Sigmoid colon (tissue), 7 donors: ENCODE data around the gene WNT3. TPM values are rescaled to one million over a fixed set of nuclear protein-coding genes. Genes with fewer than 3 reads are reported as not detected.

Source experiments
- DNase-seq: peaks from one replicate; pipeline ENCODE4 v3.0.0-alpha.2; 2019
- H3K27ac ChIP-seq, 4 donors: fragments of 200-600 bp; sonication (generic); one replicate each; pipeline ENCODE4 v1.5.1; 2016 to 2019; ENCODE audit warnings: mild to moderate bottlenecking in 1 of 4
- H3K27me3 ChIP-seq, 3 donors: fragments of 200-600 bp; sonication (generic); one replicate each; pipeline ENCODE4 v1.5.1; 2019; ENCODE audit warnings: mild to moderate bottlenecking in 1 of 3
- H3K36me3 ChIP-seq, 4 donors: fragments of 200-600 bp; sonication (generic); one replicate each; pipeline ENCODE4 v1.5.1; 2016 to 2019
- H3K4me1 ChIP-seq, 4 donors: fragments of 200-600 bp; sonication (generic); one replicate each; pipeline ENCODE4 v1.5.1; 2017 to 2019
- H3K4me3 ChIP-seq, 4 donors: fragments of 200-600 bp; sonication (generic); one replicate each; pipeline ENCODE4 v1.5.1; 2017 to 2019; ENCODE audit warnings: mild to moderate bottlenecking in 2 of 4, moderate library complexity in 1 of 4
- H3K9me3 ChIP-seq, 4 donors: fragments of 200-600 bp in 3 of 4; sonication (generic) in 3 of 4; one replicate each; pipeline versions ENCODE4 v1.5.1 to v1.6.1; 2013 to 2019
- EP300 ChIP-seq, 4 donors: sonication (generic); formaldehyde crosslinking; IDR thresholded peaks; one replicate each; pipeline ENCODE4 v1.6.1; 2017; ENCODE audit warnings: antibody characterized with exemption in 4 of 4
- POLR2A ChIP-seq, 2 donors: fragments of 450-650 bp; IDR thresholded peaks; one replicate each; pipeline ENCODE4 v1.6.1; 2016; ENCODE audit warnings: antibody characterized with exemption in 2 of 2, mild to moderate bottlenecking in 2 of 2, moderate library complexity in 2 of 2
- POLR2AphosphoS5 ChIP-seq, 4 donors: sonication (generic); formaldehyde crosslinking; IDR thresholded peaks; one replicate each; pipeline ENCODE4 v1.6.1; 2017; ENCODE audit warnings: antibody characterized with exemption in 4 of 4
- WGBS, 2 donors: extraction: QIAGEN DNeasy Blood & Tissue Kit; methylation state at CpG; one replicate each; pipeline ENCODE4 v1.1.7; 2013; 5-methylcytosine and 5-hydroxymethylcytosine counted together
- intact Hi-C: fragments of 100-400 bp; cut with DNase I; formaldehyde crosslinking; loops from one replicate; pipeline ENCODE4 v1.15.1; 2023
- polyA plus RNA-seq, 3 donors: library from polyadenylated mRNA; stranded (reverse); fragments of 200-250 nt; gene quantifications; one replicate each; pipeline ENCODE4 v1.2.3, GENCODE V29; 2013
- total RNA-seq, 4 donors: library from RNA; depleted of rRNA; stranded (reverse); fragments of >200 nt; gene quantifications; one replicate each; pipeline ENCODE4 v1.1.0, GENCODE V29; 2016
- TF ChIP-seq, protein P1 (sequence below), 4 experiments: fragments of 450-650 bp in 3 of 4; fragments of 200-600 bp in 1 of 4; IDR thresholded peaks; one replicate each; pipeline ENCODE4 v1.5.1; 2016 to 2019; ENCODE audit warnings: antibody characterized with exemption in 4 of 4, mild to moderate bottlenecking in 3 of 4, moderate library complexity in 2 of 4
- donor health status: healthy with polysubstance abuse.
- donor health status: Bipolar disorder and iron deficiency.
- donor health status: healthy.

WNT3 gene
- total and polyA plus RNA-seq, 7 donors = under 0.01 to 0.71 (median 0.52) TPM; not detected in 1

DNA sequence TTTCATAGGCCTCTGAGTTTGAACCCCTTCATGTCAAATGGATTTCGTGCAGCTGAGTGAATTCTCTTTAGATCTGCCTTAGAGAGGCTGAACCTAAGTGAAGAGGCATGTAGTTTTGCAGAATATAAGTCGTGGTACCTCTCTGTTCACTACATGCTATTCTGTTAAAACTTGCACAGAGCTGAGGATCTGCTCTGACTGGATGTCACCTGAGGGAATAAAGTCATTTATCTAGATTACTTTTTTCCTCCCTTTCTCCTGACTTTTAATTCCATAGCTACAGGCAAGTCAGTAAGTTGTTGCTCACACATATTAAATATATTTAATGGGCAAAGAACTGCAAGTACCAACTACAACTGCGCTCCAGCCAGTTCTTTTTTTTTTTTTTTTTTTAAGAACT is 64.7 kb downstream of the WNT3 start:
- WGBS, 2 donors = 94 to 97% methylated on average over 3 of the region's 3 CpGs
- no peak overlapping the region for H3K27ac ChIP-seq
- H3K4me3 ChIP-seq = no peak overlapping the region
- TF ChIP-seq EP300 (IDR thresholded peaks at IDR 0.05) (no peak), POLR2A (IDR thresholded peaks at IDR 0.05) (no peak), POLR2AphosphoS5 (IDR thresholded peaks at IDR 0.05) (no peak)
- TF ChIP-seq, protein P1, sequence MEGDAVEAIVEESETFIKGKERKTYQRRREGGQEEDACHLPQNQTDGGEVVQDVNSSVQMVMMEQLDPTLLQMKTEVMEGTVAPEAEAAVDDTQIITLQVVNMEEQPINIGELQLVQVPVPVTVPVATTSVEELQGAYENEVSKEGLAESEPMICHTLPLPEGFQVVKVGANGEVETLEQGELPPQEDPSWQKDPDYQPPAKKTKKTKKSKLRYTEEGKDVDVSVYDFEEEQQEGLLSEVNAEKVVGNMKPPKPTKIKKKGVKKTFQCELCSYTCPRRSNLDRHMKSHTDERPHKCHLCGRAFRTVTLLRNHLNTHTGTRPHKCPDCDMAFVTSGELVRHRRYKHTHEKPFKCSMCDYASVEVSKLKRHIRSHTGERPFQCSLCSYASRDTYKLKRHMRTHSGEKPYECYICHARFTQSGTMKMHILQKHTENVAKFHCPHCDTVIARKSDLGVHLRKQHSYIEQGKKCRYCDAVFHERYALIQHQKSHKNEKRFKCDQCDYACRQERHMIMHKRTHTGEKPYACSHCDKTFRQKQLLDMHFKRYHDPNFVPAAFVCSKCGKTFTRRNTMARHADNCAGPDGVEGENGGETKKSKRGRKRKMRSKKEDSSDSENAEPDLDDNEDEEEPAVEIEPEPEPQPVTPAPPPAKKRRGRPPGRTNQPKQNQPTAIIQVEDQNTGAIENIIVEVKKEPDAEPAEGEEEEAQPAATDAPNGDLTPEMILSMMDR (IDR thresholded peaks at IDR 0.05) = no peak
- DNase-seq = no peak
- peaks cover 7 to 78% (median 13%) of the 10 kb centered on the region in 4 donors for H3K36me3 ChIP-seq
- intact Hi-C loops = no loop called here
- no peaks in the 10 kb centered on the region for H3K9me3 ChIP-seq
- no peaks in the 10 kb centered on the region for H3K4me1 ChIP-seq
- no peaks in the 10 kb centered on the region for H3K27me3 ChIP-seq

DNA sequence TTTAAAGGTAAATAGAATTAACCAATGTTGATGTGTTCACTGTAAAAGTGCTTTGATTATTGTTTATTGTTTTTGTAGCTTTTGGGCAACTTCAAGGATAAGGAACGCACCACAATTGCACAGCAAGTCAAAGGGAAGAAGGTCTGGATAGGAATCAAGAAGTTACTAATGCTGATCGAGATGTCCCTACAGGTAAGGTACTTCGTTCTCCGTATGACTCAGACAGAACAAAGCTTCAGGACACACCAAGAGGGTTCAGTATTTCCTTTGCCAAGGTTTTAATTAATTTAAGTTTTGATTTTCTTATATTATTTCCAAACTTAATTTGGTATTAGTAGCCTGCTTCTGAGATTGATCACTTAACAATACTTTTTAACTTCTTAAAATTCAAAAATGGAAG is 67.1 kb downstream of the WNT3 start:
- Histone ChIP-seq H3K4me3 (no peak overlapping the region), H3K27ac (no peak overlapping the region), H3K27me3 (no peaks in the 10 kb centered on the region), H3K9me3 (no peaks in the 10 kb centered on the region), H3K36me3 (peaks cover 7 to 66% (median 13%) of the 10 kb centered on the region in 4 donors), H3K4me1 (no peaks in the 10 kb centered on the region)
- intact Hi-C loops = no loop called here
- DNase-seq = no peak
- no peak for TF ChIP-seq EP300 (IDR thresholded peaks at IDR 0.05)
- TF ChIP-seq POLR2AphosphoS5 (IDR thresholded peaks at IDR 0.05) = no peak
- WGBS, 2 donors = 96 to 97% methylated on average over 4 of the region's 4 CpGs

DNA sequence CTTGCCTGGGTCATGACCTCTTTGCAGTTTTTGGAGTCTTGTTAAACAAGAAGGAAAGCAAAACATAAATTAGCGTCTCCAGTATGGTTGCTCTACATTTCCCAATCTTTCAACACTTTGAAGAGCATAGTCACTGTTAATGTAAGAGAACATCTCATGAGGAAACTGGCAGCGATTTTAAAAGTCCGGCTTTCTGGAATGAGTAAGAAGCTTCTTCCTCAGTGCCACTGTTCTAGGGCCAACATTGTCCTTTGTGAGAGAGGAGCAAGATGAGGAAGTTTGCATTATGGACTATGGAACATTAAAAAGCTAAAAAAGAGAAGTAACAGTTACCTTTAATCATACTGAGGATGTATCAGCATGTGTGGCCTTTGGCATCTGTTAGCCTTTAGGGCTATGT is 73.1 kb downstream of the WNT3 start:
- H3K4me1 ChIP-seq = peaks cover 0 to 11% (median 6%) of the 10 kb centered on the region in 4 donors
- intact Hi-C loops = loop anchor here (10.0 kb wide), 1 partner anchor 69 kb away; the partner anchor contains the start of gene WNT3
- no peak for DNase-seq
- WGBS, 2 donors = 94% methylated on average over 3 of the region's 3 CpGs
- no peak overlapping the region for H3K4me3 ChIP-seq
- TF ChIP-seq POLR2A (IDR thresholded peaks at IDR 0.05) (no peak), EP300 (IDR thresholded peaks at IDR 0.05) (no peak), POLR2AphosphoS5 (IDR thresholded peaks at IDR 0.05) (no peak)
- TF ChIP-seq, protein P1 (IDR thresholded peaks at IDR 0.05) = no peak
- H3K27ac ChIP-seq = no peak overlapping the region
- no peaks in the 10 kb centered on the region for H3K27me3 ChIP-seq
- no peaks in the 10 kb centered on the region for H3K9me3 ChIP-seq
- peaks cover 0 to 10% (median 0%) of the 10 kb centered on the region in 4 donors for H3K36me3 ChIP-seq

DNA sequence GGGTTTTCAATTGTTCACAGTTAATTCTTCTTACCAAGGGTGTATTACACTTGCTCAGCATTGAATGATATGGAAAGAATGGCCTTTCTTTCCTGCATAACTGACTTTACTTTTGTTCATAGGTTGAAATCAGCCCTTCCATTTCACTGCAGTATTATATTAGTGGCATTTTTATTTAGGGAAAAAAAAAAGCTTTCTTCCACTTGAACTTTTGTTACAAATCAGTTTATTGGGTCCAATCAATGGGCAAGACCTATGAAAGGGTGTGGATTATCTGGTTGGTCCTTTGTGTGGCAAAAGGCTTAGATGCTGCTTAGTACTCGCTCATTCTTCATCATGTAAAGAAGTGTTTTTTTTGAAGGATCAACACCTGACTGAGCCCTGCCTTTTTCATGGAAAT is 74.1 kb downstream of the WNT3 start:
- Histone ChIP-seq H3K4me1 (peaks cover 0 to 11% (median 6%) of the 10 kb centered on the region in 4 donors), H3K4me3 (no peak overlapping the region), H3K27ac (no peak overlapping the region), H3K9me3 (no peaks in the 10 kb centered on the region), H3K27me3 (no peaks in the 10 kb centered on the region), H3K36me3 (peaks cover 0 to under 1% (median 0%) of the 10 kb centered on the region in 4 donors)
- no peak for DNase-seq
- 98% methylated on average over 1 of the region's 1 CpG for WGBS, 2 donors
- intact Hi-C loops = loop anchor here (10.0 kb wide), 1 partner anchor 70 kb away; the partner anchor contains the start of gene WNT3
- no peak for TF ChIP-seq EP300 (IDR thresholded peaks at IDR 0.05)
- TF ChIP-seq, protein P1 (IDR thresholded peaks at IDR 0.05) = no peak
- no peak for TF ChIP-seq POLR2A (IDR thresholded peaks at IDR 0.05)
- no peak for TF ChIP-seq POLR2AphosphoS5 (IDR thresholded peaks at IDR 0.05)

DNA sequence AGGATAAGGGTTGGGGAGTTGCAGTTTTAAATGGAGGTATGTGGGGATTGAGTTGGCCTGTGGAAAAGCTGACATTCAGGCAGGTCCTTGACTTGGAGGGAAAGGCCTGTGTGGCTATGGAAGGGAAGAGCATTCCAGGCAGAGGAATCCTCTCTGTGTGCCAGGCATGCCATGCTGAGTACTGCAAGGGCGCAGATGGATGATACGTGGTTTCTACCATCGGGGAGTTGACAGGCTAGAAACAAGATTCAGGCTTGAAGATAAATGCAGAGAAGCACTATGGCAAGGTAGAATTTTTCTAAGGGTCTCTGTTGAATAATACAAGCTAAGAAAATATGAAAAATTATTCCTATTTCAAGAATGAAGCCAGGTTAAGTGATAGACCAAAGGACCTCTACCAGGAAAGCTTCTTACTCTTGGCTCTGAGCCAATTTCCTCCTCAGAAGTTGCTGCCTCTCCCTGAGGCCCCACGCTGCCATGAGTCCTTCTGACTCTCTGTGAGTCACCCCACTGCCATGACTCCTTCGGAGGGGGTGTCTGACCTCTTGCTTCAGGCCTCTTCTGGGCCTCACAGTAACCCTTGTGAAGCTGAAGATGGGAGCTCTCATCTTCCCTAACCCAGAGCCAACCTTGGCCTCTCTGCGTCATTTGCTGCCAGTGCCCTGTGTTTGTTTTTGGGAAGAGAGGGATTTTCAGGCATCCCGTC is 75.8 kb downstream of the WNT3 start:
- Histone ChIP-seq H3K27ac (peak overlapping the region in 2 of 4 donors; percentile 9 to 22), H3K4me3 (no peak overlapping the region), H3K27me3 (no peaks in the 10 kb centered on the region), H3K36me3 (no peaks in the 10 kb centered on the region), H3K9me3 (no peaks in the 10 kb centered on the region), H3K4me1 (peaks cover 0 to 11% (median 6%) of the 10 kb centered on the region in 4 donors)
- TF ChIP-seq POLR2A (IDR thresholded peaks at IDR 0.05) (no peak), POLR2AphosphoS5 (IDR thresholded peaks at IDR 0.05) (no peak), EP300 (IDR thresholded peaks at IDR 0.05) (no peak)
- TF ChIP-seq, protein P1 (IDR thresholded peaks at IDR 0.05) = no peak
- intact Hi-C loops = loop anchor here (10.0 kb wide), 1 partner anchor 72 kb away; the partner anchor contains the start of gene WNT3
- DNase-seq = no peak
- WGBS, 2 donors = 72 to 74% methylated on average over 7 of the region's 7 CpGs
